HCT116 (cell line): ENCODE data around the gene HEG1. TPM values are rescaled to one million over a fixed set of nuclear protein-coding genes. Genes with fewer than 3 reads are reported as not detected.

Experiments
- ATAC-seq: fragments of 200-7000 bp; cut with Tn5 transposase; 2 replicates; pipeline ENCODE4 v1.9.1; 2020; ENCODE audit warnings: mild to moderate bottlenecking, moderate library complexity
- BruUV-seq: library from RNA; stranded (reverse); fragments of 400-500 nt; replicated peaks from 2 replicates; lab custom pipeline; 2021; lab: Mats Ljungman, UMichigan
- CTCF ChIA-PET: fragments of 300-600 bp; sonication (Branson Sonifier 250); formaldehyde crosslinking; loops from one replicate; lab custom pipeline; 2021; ENCODE audit warnings: antibody characterized with exemption; lab: Charles Lee
- POLR2A ChIA-PET: fragments of 300-600, 350-600 bp; sonication (Branson Sonifier 250); formaldehyde crosslinking; loops from one replicate; lab custom pipeline; 2021; ENCODE audit warnings: antibody characterized with exemption; lab: Charles Lee
- RAD21 ChIA-PET, 2 experiments: fragments of 300-600 bp; sonication (Branson Sonifier 250); formaldehyde crosslinking; loops; one replicate each; lab custom pipeline; 2023; ENCODE audit warnings: low total read pairs in 2 of 2; ENCODE audit not compliant: uncharacterized antibody in 2 of 2, unreplicated experiment in 2 of 2, low non-redundant PET in 1 of 2; lab: Charles Lee
- DNase-seq: peaks from one replicate; pipeline ENCODE4 v3.0.0-alpha.2; 2010; ENCODE audit warnings: low read depth, low spot score
- H2AFZ ChIP-seq: fragments of 200-600 bp; shearing (Covaris generic), sonication (generic); 2 replicates; pipeline ENCODE4 v1.6.1; 2017; ENCODE audit warnings: low read depth, mixed run types, mixed read lengths, antibody characterized with exemption, low read length; ENCODE audit not compliant: poor library complexity, severe bottlenecking
- H3K27ac ChIP-seq: 2 replicates; pipeline ENCODE4 v1.5.1; 2012; ENCODE audit warnings: low read depth, low read length
- H3K27me3 ChIP-seq: fragments of 200-600 bp; sonication (generic); 2 replicates; pipeline ENCODE4 v1.6.1; 2016; ENCODE audit warnings: mixed run types, low read length, mixed read lengths; ENCODE audit not compliant: insufficient read depth
- H3K36me3 ChIP-seq, 2 experiments: fragments of 200-500 bp in 1 of 2; fragments of 200-600 bp in 1 of 2; sonication (Bioruptor generic) in 1 of 2; sonication (generic) in 1 of 2; 2 replicates each; pipeline versions ENCODE4 v1.5.1 to v1.6.1; 2014 to 2016; ENCODE audit warnings: low read length in 2 of 2, inconsistent platforms in 1 of 2, mixed read lengths in 1 of 2, mixed run types in 1 of 2; ENCODE audit not compliant: insufficient read depth in 2 of 2, control insufficient read depth in 1 of 2
- H3K4me1 ChIP-seq, 2 experiments: fragments of 200-600 bp in 1 of 2; sonication (generic) in 1 of 2; 2 replicates each; pipeline versions ENCODE4 v1.5.1 to v1.6.1; 2012 to 2017; ENCODE audit warnings: low read length in 2 of 2, inconsistent platforms in 1 of 2, mild to moderate bottlenecking in 1 of 2, mixed read lengths in 1 of 2, mixed run types in 1 of 2, moderate library complexity in 1 of 2; ENCODE audit not compliant: insufficient read depth in 2 of 2, control insufficient read depth in 1 of 2
- H3K4me2 ChIP-seq: fragments of 200-600 bp; sonication (generic); 2 replicates; pipeline ENCODE4 v1.6.1; 2017; ENCODE audit warnings: mixed run types, low read length, mixed read lengths
- H3K4me3 ChIP-seq, 2 experiments: fragments of 200-600 bp in 1 of 2; sonication (generic) in 1 of 2; replicated peaks in 1 of 2; 2 replicates each; pipeline ENCODE4 v1.5.1; 2011 to 2016; ENCODE audit warnings: low read length in 2 of 2, control low read depth in 1 of 2, low read depth in 1 of 2, mild to moderate bottlenecking in 1 of 2, mixed read lengths in 1 of 2, mixed run types in 1 of 2
- H3K79me2 ChIP-seq: fragments of 200-600 bp; sonication (generic); 2 replicates; pipeline ENCODE4 v1.6.1; 2017; ENCODE audit warnings: mild to moderate bottlenecking, mixed run types, low read length, moderate library complexity, mixed read lengths; ENCODE audit not compliant: insufficient read depth
- H3K9ac ChIP-seq: fragments of 200-600 bp; sonication (generic); 2 replicates; pipeline ENCODE4 v1.6.1; 2016; ENCODE audit warnings: low read length, mixed read lengths
- H3K9me2 ChIP-seq: fragments of 200-600 bp; sonication (generic), shearing (Covaris generic); 2 replicates; pipeline ENCODE4 v1.6.1; 2017; ENCODE audit warnings: mixed run types, mild to moderate bottlenecking, moderate library complexity; ENCODE audit not compliant: insufficient read depth
- H3K9me3 ChIP-seq, 2 experiments: fragments of 200-500 bp in 1 of 2; fragments of 200-600 bp in 1 of 2; sonication (Bioruptor generic) in 1 of 2; sonication (generic) in 1 of 2; 2 replicates each; pipeline ENCODE4 v1.6.1; 2014 to 2017; ENCODE audit warnings: low read length in 2 of 2, mixed read lengths in 2 of 2, inconsistent platforms in 1 of 2, low read depth in 1 of 2, mild to moderate bottlenecking in 1 of 2, mixed run types in 1 of 2, moderate library complexity in 1 of 2; ENCODE audit not compliant: control insufficient read depth in 1 of 2, insufficient read depth in 1 of 2
- H4K20me1 ChIP-seq: fragments of 200-600 bp; sonication (generic), shearing (Covaris generic); 2 replicates; pipeline ENCODE4 v1.6.1; 2017; ENCODE audit warnings: mixed run types, mild to moderate bottlenecking, moderate library complexity; ENCODE audit not compliant: insufficient read depth
- CBX3 ChIP-seq: IDR thresholded peaks from 2 replicates; pipeline ENCODE4 v1.6.1; 2012; ENCODE audit warnings: low read depth
- CEBPB ChIP-seq: IDR thresholded peaks from 2 replicates; pipeline ENCODE4 v1.6.1; 2012; ENCODE audit warnings: low read depth
- ELF1 ChIP-seq: IDR thresholded peaks from 2 replicates; pipeline ENCODE4 v1.6.1; 2012; ENCODE audit warnings: low read depth, borderline replicate concordance
- EZH2 ChIP-seq: fragments of 200-600 bp; sonication (generic); IDR thresholded peaks from 2 replicates; pipeline ENCODE4 v1.6.1; 2017; ENCODE audit warnings: antibody characterized with exemption, mixed run types
- EZH2phosphoT487 ChIP-seq: fragments of 200-600 bp; IDR thresholded peaks from 2 replicates; pipeline ENCODE4 v1.6.1; 2018; ENCODE audit warnings: antibody characterized with exemption, borderline replicate concordance
- POLR2AphosphoS5 ChIP-seq: IDR thresholded peaks from 2 replicates; pipeline ENCODE4 v1.6.1; 2011; ENCODE audit warnings: mild to moderate bottlenecking, low read depth, low read length, moderate library complexity
- RAD21 ChIP-seq: IDR thresholded peaks from 2 replicates; pipeline ENCODE4 v1.6.1; 2012; ENCODE audit warnings: low read depth, mild to moderate bottlenecking
- SIN3A ChIP-seq: IDR thresholded peaks from 2 replicates; pipeline ENCODE4 v1.6.1; 2012; ENCODE audit warnings: low read depth
- SP1 ChIP-seq: IDR thresholded peaks from 2 replicates; pipeline ENCODE4 v1.6.1; 2012; ENCODE audit warnings: low read depth
- SRF ChIP-seq: IDR thresholded peaks from 2 replicates; pipeline ENCODE4 v1.6.1; 2012; ENCODE audit warnings: low read depth
- YY1 ChIP-seq: IDR thresholded peaks from 2 replicates; pipeline ENCODE4 v1.6.1; 2011; ENCODE audit warnings: low read length, low read depth, moderate library complexity, mild to moderate bottlenecking; ENCODE audit not compliant: insufficient replicate concordance; ENCODE audit errors: extremely low read depth
- ZFX ChIP-seq: fragments of 450-650 bp; IDR thresholded peaks from 2 replicates; pipeline ENCODE4 v1.6.1; 2017
- ZNF274 ChIP-seq: fragments of 200-500 bp; sonication (Bioruptor generic); IDR thresholded peaks from 2 replicates; pipeline ENCODE4 v1.6.1; 2014; ENCODE audit warnings: mild to moderate bottlenecking, low read depth, low read length, inconsistent platforms
- intact Hi-C: fragments of 100-400 bp; cut with micrococcal nuclease; formaldehyde crosslinking; loops from 2 replicates; pipeline ENCODE4 v1.10.0; 2022
- total RNA-seq: library from RNA; stranded (reverse); gene quantifications from one replicate; pipeline ENCODE4 v1.2.1, GENCODE V29; 2021; ENCODE audit not compliant: unreplicated experiment
- TF ChIP-seq, protein P1 (sequence below): IDR thresholded peaks from 2 replicates; pipeline ENCODE4 v1.6.1; 2012; ENCODE audit warnings: low read depth
- TF ChIP-seq, protein P2 (sequence below), 3 experiments: fragments of 200-600 bp in 1 of 3; sonication (generic) in 1 of 3; IDR thresholded peaks in 2 of 3; conservative IDR thresholded peaks in 1 of 3; 2 replicates each; pipeline ENCODE4 v1.5.1; 2012 to 2017; ENCODE audit warnings: low read depth in 2 of 3, low read length in 2 of 3, antibody characterized with exemption in 1 of 3, borderline replicate concordance in 1 of 3, control low read depth in 1 of 3, mild to moderate bottlenecking in 1 of 3, mixed read lengths in 1 of 3, mixed run types in 1 of 3, moderate library complexity in 1 of 3; ENCODE audit not compliant: insufficient read depth in 1 of 3
- TF ChIP-seq, protein P3 (sequence below): IDR thresholded peaks from 2 replicates; pipeline ENCODE4 v1.6.1; 2011; ENCODE audit warnings: mild to moderate bottlenecking, low read length, moderate library complexity; ENCODE audit not compliant: insufficient replicate concordance; ENCODE audit errors: extremely low read depth

The HEG1 gene
- total RNA-seq, 1 experiment from 2014 or later: 2.6 TPM

DNA sequence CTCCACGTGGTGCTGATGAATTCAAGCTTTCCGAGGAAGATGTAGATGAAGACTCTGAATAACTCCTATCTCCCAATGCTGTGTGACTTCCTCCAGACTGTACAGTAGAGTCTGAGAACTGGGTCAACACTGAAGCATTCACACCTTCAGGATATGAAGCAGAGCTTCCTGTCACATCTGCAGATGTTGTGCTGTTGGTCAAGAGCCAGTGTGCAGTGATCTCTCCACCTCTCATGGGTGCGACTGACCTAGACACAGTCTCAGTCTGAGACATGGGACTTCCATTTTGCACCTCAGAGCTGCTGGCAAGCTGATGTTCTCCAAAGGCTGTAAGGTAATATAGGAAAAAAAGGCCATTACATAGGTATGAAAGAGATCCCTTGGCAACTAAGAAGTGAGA is 36.5 kb downstream of the HEG1 start:
- H2AFZ ChIP-seq: no peak overlapping the region
- intact Hi-C loops: no loop called here
- POLR2A ChIA-PET: no interaction called here
- no peaks in the 10 kb centered on the region for H3K9me2 ChIP-seq
- no peaks in the 10 kb centered on the region for H3K27me3 ChIP-seq
- no peaks in the 10 kb centered on the region for H4K20me1 ChIP-seq
- no peak overlapping the region for H3K4me3 ChIP-seq
- no peak overlapping the region for H3K9ac ChIP-seq
- DNase-seq: no peak
- no peak for ATAC-seq
- no TSS peak for BruUV-seq
- no peak overlapping the region for H3K27ac ChIP-seq
- H3K4me1 ChIP-seq: no peaks in the 10 kb centered on the region
- RAD21 ChIA-PET: no interaction called here
- H3K36me3 ChIP-seq: no peaks in the 10 kb centered on the region
- CTCF ChIA-PET: no interaction called here
- no peak overlapping the region for H3K4me2 ChIP-seq
- H3K79me2 ChIP-seq: no peaks in the 10 kb centered on the region
- H3K9me3 ChIP-seq: no peaks in the 10 kb centered on the region
- TF ChIP-seq ZFX: no peak
- no peak for TF ChIP-seq POLR2AphosphoS5
- TF ChIP-seq EZH2: no peak
- no peak for TF ChIP-seq SRF
- TF ChIP-seq SP1: no peak
- no peak for TF ChIP-seq YY1
- TF ChIP-seq SIN3A: no peak
- no peak for TF ChIP-seq ZNF274
- TF ChIP-seq, protein P1, sequence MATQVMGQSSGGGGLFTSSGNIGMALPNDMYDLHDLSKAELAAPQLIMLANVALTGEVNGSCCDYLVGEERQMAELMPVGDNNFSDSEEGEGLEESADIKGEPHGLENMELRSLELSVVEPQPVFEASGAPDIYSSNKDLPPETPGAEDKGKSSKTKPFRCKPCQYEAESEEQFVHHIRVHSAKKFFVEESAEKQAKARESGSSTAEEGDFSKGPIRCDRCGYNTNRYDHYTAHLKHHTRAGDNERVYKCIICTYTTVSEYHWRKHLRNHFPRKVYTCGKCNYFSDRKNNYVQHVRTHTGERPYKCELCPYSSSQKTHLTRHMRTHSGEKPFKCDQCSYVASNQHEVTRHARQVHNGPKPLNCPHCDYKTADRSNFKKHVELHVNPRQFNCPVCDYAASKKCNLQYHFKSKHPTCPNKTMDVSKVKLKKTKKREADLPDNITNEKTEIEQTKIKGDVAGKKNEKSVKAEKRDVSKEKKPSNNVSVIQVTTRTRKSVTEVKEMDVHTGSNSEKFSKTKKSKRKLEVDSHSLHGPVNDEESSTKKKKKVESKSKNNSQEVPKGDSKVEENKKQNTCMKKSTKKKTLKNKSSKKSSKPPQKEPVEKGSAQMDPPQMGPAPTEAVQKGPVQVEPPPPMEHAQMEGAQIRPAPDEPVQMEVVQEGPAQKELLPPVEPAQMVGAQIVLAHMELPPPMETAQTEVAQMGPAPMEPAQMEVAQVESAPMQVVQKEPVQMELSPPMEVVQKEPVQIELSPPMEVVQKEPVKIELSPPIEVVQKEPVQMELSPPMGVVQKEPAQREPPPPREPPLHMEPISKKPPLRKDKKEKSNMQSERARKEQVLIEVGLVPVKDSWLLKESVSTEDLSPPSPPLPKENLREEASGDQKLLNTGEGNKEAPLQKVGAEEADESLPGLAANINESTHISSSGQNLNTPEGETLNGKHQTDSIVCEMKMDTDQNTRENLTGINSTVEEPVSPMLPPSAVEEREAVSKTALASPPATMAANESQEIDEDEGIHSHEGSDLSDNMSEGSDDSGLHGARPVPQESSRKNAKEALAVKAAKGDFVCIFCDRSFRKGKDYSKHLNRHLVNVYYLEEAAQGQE: no peak
- no peak for TF ChIP-seq CEBPB
- TF ChIP-seq, protein P2, sequence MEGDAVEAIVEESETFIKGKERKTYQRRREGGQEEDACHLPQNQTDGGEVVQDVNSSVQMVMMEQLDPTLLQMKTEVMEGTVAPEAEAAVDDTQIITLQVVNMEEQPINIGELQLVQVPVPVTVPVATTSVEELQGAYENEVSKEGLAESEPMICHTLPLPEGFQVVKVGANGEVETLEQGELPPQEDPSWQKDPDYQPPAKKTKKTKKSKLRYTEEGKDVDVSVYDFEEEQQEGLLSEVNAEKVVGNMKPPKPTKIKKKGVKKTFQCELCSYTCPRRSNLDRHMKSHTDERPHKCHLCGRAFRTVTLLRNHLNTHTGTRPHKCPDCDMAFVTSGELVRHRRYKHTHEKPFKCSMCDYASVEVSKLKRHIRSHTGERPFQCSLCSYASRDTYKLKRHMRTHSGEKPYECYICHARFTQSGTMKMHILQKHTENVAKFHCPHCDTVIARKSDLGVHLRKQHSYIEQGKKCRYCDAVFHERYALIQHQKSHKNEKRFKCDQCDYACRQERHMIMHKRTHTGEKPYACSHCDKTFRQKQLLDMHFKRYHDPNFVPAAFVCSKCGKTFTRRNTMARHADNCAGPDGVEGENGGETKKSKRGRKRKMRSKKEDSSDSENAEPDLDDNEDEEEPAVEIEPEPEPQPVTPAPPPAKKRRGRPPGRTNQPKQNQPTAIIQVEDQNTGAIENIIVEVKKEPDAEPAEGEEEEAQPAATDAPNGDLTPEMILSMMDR (IDR thresholded peaks at IDR 0.05 in 2 of 3, conservative IDR thresholded peaks at IDR 0.05 in 1 of 3; ENCODE audit: borderline replicate concordance in 1 of 3, insufficient read depth in 1 of 3, low read depth in 2 of 3, low read length in 2 of 3): no peak
- TF ChIP-seq ELF1: no peak
- TF ChIP-seq RAD21: no peak
- TF ChIP-seq, protein P3, sequence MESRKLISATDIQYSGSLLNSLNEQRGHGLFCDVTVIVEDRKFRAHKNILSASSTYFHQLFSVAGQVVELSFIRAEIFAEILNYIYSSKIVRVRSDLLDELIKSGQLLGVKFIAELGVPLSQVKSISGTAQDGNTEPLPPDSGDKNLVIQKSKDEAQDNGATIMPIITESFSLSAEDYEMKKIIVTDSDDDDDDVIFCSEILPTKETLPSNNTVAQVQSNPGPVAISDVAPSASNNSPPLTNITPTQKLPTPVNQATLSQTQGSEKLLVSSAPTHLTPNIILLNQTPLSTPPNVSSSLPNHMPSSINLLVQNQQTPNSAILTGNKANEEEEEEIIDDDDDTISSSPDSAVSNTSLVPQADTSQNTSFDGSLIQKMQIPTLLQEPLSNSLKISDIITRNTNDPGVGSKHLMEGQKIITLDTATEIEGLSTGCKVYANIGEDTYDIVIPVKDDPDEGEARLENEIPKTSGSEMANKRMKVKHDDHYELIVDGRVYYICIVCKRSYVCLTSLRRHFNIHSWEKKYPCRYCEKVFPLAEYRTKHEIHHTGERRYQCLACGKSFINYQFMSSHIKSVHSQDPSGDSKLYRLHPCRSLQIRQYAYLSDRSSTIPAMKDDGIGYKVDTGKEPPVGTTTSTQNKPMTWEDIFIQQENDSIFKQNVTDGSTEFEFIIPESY: no peak
- TF ChIP-seq EZH2phosphoT487: no peak
- no peak for TF ChIP-seq CBX3
